NCI-H1930 (cell line): ENCODE data around the gene MRTFA.
"Not testable (repeated sequence)": the region's sequence is repeated elsewhere in the genome, so short reads cannot be mapped to it uniquely, and the experiment has no call there.

Experiments used
- DNase-seq, 2 experiments: peaks; one replicate each; lab custom pipeline; 2025; lab: John Stamatoyannopoulos, UW

The MRTFA gene

DNA sequence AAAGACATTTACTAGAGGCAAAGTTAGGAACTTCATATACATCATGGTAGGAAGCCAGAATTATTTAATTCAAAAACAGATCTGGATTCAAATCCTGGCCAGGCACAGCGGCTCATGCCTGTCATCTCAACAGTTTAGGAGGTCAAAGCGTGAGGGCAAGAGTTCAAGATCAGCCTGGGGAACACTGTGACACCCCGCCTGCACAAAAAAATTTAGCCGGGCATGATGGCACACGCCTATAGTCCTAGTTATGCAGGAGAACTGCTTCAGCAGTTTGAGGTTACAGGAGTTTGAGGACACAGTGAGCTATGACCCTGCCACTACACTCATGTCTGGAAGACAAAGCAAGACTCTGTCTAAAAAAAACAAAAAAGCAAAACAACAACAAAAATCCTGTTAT is 8.9 kb downstream of the MRTFA start:
- DNase-seq: no peak

DNA sequence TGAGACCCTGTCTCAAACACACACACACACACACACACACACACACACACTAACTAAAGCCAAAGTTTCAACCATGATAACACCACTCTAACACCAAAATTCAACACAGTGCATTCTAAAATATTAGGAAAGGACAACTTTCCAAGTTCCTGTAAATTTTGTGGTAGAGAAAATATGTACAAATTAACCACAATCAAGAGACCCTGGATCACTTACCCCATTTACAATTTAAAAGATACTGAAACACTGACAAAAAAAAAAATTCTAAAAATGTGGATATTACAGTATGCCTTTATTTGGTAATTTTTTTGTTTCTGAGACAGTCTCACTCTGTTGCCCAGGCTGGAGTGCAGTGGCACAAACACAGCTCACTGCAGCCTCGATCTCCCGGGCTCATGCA is 9.7 kb downstream of the MRTFA start:
- DNase-seq: no peak

DNA sequence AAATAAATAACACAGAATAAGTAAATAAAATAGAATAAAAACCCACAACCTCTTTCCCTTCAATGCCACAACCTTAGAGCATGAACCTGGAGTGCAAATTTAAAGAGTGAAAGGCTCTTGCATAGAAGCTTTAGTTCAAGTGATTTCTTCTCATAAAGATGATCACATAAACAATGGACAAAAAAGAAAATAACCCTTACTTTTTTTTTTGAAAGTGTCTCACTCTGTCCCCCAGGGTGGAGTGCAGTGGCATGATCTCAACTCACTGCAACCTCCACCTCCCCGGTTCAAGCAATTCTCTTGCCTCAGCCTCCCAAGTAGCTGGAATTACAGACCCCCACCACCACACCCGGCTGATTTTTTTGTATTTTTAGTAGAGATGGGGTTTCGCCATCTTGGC is 10.7 kb downstream of the MRTFA start:
- DNase-seq: not testable (repeated sequence)

DNA sequence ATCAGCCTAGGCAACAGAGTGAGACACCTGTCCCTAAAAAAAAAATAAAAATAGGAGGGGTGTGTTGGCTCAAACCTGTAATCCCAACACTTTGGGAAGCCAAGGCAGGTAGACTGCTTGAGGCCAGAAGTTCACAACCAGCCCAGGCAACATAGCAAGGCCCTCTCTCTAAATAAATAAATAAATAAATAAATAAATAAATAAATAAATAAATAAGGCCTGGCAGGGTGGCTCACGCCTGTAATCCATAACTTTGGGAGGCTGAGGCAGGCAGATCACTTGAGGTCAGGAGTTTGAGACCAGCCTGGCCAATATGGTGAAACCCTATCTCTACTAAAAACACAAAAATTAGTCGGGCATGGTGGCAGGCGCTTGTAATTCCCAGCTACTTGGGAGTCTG is 11.2 kb downstream of the MRTFA start:
- not testable (repeated sequence) for DNase-seq

DNA sequence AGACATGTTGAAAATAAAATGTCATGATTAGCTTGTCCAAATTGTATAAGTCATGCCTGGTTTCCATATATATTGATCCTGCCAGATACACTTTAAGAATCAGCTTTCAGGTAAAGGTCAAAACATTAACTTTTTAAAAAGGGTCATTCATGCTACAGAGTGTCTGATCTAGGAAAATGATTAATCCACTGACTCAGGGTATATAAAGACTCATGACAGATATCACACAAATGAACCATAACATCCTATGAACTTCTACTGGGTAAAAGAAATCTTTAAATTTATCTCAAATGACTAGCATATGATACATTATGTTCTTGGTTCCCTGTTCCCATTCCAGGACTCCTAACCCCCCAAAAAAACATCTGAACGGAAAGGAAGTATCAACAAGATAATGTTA is 11.7 kb downstream of the MRTFA start:
- no peak for DNase-seq

DNA sequence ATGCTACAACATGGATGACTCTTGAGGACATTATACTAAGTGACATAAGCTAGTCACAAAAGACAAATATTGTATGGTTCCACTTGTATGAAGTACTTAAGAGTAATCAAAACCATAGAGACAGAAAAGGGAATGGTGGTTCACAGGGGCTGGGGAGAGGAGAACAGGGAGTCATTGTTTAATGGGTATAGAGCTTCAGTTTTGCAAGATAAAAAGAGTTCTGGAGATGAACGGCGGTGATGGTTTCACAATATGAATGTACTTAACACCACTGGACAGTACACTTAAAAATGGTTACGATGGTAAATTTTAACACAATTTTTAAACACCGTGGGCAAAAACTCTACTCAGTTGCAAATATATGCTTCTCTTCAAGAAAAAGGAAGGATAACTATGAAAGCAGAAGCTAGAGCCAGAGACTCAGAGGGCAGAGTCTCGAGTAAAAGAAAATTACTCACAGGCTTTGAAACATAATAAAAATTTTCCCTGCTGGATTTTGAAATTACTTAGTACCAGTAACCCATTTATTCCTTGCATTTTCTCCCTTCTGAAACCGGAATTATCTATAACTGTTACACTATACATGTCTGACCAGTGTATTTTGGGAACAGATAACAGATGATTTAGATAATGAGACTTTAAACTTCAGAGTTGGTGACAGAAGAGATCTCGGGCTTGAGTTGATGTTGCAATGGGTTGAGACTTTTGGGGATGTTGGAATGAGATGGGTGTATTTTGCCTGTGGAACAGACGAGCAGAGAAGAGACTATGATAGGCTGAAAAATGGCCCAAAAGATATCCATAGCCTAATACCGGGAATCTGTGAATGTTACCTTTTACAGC is 15.0 kb downstream of the MRTFA start:
- DNase-seq: no peak

DNA sequence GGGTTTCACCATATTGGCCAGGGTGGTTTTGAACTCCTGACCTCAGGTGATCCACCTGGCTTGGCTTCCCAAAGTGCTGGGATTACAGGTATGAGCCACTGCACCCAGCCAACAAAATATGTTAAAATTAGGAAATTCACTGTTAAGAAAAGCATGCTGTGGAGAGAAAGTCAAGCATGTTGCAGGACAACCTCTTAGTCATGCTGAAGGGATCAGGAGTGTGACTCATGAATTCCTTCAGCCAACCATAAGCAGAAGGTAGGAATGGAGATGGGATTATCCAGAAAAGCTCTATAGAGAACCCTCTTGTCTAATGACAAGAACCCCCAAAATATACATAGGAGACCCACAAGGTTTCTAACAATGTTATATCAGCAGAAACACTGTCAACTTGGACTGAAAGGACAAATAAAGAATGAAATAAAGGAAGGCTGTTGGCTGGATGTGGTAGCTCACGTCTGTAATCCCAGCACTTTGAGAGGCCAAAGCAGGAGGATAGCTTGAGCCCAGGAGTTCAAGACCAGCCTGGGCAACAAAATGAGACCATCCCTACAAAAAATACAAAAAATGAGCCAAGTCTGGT is 16.0 kb downstream of the MRTFA start:
- no peak for DNase-seq

DNA sequence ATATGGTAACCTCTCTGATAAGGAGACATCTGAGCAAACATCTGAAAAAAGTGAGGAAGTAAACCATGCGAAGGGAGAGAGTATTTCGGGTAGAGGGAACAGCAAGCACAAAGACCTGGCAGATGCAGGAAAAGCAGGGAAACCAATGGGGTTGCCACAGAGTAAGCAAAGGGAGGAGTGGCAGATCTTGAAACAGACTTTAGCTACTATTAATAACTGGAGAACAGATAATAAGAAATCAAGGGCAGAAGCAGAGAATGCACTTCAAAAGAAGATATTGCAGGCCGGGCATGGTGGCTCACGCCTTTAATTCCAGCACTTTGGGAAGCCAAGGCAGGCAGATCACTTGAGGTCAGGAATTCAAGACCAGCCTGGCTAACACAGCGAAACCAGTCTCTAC is 18.1 kb downstream of the MRTFA start:
- no peak for DNase-seq

DNA sequence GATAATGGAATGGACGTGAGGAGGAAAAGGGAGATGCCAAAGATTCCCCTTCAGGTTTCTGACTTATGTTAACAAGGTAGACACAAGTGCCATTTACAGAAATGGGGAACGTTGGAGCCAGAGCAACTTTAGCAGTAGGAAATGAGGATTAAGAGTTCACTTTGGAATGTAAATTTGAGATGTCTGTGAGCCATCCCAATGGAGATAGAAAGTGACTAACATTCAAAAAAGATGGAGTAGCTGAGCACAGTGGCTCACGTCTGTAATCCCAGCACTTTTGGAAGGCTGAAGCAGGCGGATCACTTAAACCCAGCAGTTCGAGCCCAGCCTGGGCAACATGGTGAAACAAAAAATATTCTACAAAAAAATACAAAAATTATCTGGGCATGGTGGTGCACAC is 19.9 kb downstream of the MRTFA start:
- DNase-seq: no peak

DNA sequence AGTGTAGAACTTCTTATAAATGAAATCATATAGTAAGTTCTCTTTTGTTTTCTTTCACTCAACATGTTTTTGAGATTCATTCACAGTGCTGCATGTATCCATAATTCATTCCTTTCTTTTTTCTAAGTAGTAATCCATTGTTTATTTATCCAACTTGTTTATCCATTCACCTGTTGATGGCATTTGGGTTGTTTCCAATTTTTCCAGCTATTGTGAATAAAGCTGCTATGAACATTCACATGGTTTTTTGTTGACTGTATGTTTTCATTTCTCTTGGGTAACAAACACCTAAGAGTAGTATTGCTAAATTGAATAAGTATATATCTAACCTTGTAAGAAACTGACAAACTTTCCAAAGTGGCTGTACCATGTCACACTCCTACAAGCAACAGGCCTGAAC is 23.5 kb downstream of the MRTFA start:
- DNase-seq: no peak

DNA sequence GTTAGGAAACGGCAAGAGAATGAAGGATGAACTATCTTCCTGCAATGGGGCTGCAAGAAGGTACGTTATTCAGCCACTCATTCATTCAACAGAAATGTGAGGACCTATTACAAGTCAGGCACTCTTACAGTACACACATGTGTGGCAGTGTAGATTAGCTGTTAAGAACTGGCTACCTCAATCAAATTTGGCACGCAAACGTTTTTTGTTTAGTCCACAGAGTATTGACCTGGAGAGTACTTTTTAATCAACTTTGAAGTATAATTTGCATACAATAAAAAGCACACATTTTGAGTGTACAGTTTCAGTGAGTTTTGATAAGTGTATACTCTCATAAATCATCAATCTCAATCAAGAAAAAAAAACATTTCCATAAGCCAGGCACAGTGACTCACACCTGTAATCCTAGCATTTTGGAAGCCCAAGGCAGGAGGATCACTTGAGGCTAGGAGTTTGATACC is 24.2 kb downstream of the MRTFA start:
- DNase-seq: no peak

DNA sequence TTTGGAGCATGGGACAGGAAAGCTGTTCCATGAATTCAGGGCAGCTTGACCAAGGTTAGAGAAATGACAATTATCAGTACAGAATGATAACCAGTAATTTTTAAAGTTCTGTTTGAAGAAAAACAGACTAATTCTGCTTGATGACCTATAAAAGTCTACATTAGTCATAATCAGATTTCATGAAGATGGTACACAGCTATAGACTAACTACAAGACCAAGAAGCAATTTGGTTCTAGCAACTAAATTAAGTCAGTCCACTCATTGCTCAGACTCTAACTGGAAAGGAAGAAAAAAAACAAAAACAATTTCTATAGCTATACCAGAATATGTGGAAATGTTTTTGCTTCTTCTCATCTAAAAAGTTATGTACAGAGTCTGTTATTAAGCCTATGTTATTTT is 24.9 kb downstream of the MRTFA start:
- no peak for DNase-seq

DNA sequence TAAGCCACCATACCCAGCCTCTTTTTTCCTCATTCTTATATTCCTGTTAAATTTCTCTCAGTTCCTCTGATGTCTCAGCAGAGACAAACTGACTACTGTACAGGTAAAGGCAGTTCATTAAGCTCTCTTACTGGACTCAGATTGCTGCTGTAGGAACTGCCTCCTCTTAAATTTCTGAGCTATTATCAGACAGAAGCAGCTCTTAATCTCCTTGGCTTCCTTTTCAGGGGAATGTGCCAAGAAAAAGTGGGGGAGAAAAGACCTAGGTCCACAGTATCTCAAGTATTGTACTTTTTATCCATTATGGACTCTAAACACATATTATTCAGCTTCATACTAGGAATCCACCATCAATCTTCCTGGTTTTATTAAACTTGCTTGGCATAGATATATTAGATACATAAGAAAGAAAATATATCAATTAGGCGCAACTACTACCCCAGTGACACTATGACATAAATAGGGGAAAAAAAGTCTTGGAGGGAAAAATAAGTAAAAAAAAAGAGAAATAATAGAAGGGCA is 26.1 kb downstream of the MRTFA start:
- DNase-seq: no peak

DNA sequence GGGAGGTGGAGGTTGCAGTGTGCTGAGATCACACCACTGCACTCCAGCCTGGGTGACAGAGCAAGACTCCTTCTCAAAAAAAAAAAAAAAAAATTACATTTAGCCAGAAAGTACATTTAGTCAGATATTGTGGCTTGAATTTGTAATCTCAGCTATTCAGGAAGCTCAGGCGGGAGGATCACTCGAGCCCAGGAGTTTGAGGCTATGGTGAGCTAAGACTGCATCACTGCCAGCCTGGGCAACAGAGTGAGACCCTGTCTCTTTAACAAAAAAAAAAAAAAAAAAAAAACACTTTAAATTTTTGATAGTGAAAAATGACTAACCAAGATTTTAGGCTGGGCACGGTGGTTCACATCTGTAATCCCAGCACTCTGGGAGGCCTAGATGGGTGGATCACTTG is 27.3 kb downstream of the MRTFA start:
- DNase-seq: no peak

DNA sequence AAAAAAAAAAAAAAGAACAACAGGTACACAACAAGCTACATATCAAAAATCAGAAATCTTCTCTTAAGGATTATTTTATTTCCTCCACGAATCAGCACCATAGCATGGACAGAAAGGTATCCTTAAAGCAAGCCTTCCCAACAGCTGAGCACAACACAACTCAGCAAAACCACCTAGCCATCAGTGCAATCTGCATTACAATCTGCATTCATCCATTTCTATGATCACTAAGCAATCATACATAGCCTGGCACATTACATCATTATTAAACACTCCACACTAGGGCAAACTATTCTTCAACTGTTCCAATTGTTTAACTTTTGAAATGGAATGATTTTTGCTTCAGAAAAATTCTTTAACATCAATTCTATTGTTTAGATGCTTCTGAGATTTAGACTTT is 29.0 kb downstream of the MRTFA start:
- no peak for DNase-seq

DNA sequence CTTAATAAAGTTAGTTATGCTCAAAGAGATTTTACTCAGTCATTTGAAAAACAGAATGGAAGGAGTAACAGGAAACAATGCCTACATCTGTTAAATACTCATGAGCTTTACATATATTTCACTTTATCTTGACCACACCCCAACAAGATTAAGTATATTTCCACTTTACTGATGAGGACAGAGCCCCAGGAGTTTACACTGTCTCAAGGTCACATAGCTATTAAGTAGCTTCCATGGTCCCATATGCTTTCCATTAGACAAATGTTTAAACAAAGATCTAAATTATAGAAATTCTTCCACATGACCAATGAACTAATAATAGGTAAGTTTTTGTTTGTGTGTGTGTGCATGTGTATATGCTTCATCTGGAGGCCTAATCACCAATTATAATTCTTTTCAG is 30.2 kb downstream of the MRTFA start:
- no peak for DNase-seq

DNA sequence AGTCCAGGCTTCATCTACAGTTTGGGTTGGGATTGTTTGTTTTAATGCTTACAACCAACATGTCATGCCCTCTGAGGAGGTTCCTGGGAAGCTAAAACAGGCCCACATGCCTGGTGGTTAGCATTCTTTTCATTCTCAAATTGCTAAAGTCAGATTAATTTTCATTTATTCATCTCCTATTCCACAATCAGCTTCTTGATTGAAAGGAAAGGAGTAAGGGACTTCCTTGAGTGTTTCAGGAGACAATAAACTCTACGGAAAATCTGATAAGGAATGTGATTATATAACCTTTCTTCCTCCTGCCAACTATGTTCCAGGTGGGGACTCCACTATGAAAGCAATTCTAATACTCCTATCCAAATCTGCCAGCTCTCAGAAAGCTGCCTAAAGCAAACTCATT is 30.8 kb downstream of the MRTFA start:
- DNase-seq: no peak

DNA sequence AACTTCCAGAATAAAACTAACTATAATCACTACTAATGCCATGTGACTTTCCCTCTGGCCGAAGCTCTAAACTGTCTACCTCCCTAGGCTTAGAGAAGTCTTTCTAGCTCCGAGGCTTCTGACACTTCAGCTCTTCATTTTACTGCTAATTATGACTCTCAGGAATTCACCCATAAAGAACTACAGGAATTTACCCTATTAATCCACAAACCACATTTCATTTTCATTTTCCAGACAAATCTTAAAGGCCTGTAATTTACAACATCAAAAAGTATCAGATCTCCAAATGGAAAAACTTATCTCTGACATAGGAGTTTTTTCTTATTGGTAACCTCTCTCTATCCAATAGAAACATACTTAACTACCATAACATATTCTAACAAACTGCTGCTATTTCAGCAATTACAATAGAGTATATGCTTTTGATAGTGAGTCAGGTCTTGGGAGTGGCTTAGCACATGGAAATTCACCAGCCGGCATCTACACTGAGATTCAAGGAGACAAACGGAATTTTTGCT is 33.4 kb downstream of the MRTFA start:
- DNase-seq: no peak

DNA sequence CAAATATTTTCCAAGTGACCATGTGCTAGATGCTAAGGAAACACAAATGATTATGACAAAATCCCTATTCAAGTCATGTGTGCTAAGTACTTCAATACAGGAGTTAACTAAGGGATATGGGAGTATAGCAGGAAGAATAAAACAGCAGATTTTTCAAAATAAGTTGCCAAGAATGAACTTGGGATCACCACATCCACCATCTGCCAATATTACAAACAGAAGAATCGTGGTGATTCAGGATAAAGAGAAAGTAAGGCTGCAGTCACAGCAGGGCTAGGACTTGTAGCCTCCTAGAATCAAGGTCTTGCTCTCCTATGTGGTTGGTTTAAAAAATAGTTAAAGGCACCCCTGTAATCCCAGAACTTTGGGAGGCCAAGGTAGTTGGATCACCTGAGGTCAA is 34.3 kb downstream of the MRTFA start:
- DNase-seq: no peak

DNA sequence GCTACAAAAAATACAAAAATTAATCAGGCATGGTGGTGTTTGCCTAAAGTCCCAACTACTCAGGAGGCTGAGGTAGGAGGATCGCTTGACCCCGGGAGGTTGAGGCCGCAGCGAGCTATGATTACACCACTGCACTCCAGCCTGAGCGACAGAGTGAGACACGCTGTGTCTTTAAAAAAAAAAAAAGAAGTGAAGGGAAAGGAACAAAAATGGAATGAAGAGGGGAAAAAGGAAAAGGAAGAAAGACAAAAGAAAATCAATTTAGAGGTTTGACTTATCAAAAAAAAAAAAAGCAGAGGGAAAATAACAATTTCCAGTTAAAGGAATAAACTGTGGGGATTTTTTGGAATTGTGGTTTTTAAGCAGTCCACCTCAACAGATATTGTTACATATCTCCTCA is 36.8 kb downstream of the MRTFA start:
- no peak for DNase-seq

DNA sequence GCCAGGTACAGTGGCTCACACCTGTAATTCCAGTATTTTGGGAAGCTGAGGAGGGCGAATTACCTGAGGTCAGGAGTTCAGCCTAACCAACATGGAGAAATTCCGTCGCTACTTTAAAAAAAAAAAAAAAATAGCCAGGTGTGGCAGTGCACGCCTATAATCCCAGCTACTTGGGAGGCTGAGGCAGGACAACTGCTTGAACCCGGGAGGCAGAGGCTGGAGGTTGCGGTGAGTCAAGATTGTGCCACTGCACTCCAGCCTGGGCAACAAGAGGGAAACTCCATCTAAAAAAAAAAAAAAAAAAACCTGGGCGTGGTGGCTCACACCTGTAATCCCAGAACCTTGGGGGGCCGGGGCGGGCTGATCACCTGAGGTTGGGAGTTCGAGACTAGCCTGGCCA is 37.8 kb downstream of the MRTFA start:
- not testable (repeated sequence) for DNase-seq

DNA sequence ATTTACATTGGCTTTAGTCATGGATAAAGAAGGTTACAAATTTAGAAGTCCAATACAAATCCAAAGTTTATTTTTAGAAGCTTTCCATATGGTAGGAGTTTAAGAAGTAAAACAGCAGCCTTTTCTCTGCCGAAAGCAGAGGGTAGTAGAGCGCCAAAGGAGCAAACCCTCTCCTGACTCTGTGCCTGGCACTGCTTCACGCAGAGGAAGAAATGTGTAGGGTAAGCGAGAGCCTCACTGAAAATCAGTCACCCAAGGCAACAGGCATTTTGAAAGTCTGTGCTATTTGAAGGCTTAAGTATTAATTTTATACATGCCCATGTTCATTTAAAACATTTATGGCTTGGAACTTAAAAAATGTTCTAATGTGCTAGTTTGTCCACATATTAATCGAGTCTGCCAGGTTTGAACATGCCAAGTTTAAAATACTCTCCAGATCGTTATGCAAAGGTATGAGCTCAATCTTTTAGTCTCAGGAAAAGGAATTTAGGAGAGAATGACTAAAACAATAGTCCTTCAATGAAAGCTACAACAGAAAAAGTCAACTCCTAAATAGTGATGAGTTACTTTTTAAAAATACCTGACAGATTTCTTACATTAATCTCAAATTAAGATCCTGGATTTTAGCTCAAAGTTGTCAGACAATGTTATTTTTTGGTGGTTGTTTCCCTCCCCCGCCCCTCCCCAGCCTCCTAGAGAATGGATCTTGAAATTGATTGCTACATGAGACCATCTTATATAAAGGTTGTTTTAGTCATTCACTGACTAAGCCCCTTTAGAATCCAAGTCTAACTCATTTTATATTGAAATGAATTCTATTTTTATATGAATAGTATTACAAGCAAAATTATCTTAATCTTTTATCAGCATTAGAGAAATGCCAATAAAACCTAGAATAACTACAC is 38.7 kb downstream of the MRTFA start:
- DNase-seq: no peak
